ENCODE data around the gene MAP7D1.
A peak's percentile ranks its signal among the peaks of the same experiment; 100 is the strongest.

The MAP7D1 gene

DNA sequence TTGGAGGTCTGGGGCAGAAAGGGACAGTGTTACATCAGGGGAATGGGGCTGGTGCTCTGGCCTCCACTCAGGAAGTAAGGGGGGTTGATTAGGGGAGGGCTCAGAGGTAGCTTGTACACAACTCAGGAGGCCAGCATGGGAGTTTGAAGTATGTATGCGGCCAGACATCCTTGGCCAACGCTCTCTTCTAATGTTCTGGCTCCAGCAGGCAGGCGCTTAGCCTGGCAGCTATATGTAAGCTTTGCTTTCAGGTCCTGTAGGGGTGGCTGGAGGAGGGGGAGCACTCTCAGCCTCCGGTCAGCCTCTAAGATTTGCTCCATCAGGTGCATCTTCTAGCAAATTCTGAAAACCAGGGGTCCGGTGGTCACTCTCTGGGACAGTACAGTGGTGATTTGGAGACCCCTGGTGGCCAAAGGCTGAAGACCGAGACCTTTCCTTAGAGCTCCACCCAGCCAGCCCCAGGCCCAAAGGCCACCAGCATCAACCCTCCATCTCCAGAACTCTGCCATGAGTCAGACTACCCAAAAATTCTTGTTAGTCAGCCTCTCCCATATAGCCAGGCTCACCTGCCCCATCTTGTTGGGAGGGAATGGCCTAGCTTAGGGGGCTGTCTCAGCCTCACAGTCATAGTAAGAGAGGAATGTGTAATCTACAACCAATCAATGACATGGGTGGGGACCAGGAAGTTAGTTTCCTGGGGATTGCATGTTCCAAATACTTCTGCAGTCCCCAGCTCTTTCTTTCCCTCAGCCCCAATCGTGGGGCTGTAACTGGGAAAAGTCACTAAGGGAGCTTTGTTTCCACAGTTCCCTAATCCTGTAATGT, 21.2 kb upstream of the MAP7D1 start:
- H3K4me1 ChIP-seq: no peaks in the 10 kb centered on the region
- in situ Hi-C loops (cut with MboI; ENCODE audit: low sequenced_read_pairs): no loop called here

DNA sequence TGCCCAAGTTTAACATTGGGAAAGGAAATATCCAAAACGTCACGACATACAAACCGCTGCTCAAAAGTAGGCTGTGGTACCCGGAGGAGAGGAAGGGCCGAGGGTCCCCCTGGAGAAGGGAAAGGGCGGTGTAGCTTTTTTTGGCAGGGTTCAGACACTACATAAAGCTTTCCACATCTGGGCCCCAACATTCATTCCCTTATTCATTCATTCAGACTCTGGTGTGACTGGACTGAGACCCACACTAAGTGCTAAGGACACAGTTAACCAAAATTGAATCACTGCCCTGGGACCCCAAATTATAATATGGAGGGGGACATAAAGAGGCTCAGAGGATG, 20.7 kb upstream of the MAP7D1 start:
- DNase-seq (ENCODE audit: low spot score in 2 of 2): no peak
- H3K36me3 ChIP-seq (replicated peaks): peaks cover 30% of the 10 kb centered on the region
- no peaks in the 10 kb centered on the region for H3K27me3 ChIP-seq (ENCODE audit: low read depth)
- no peaks in the 10 kb centered on the region for H3K4me1 ChIP-seq
- no peaks in the 10 kb centered on the region for H3K9me3 ChIP-seq
- in situ Hi-C loops (cut with MboI; ENCODE audit: low sequenced_read_pairs): no loop called here
- H3K4me3 ChIP-seq: no peak overlapping the region

More for the DNA sequence above, 21.2 kb upstream of the MAP7D1 start:
- H3K9me3 ChIP-seq: no peaks in the 10 kb centered on the region
- H3K4me3 ChIP-seq: no peak overlapping the region
- no peaks in the 10 kb centered on the region for H3K27me3 ChIP-seq (ENCODE audit: low read depth)
- DNase-seq (ENCODE audit: low spot score in 2 of 2): peak; percentile 23 to 81
- peaks cover 26% of the 10 kb centered on the region for H3K36me3 ChIP-seq (replicated peaks)

DNA sequence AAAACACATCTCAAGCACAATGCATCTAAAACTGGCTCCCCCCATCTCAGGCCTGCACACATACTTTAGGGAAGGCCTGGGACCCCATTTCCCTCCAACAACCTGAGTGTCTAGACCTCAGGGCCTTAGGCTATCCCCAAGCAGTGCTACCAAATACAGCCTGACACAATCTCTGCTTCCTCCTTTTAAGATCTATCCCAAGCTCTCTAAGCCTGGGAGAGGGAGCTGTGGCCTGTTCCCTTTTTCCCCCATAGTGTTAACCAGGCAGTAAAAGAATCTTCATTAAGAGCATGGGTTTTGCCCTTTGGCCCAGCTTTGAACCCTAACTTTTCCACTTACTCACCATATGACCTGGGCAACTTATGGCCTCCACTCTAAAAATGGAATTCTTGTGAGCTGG, 20.2 kb upstream of the MAP7D1 start:
- in situ Hi-C loops (cut with MboI; ENCODE audit: low sequenced_read_pairs): no loop called here
- Histone ChIP-seq H3K9me3 (no peaks in the 10 kb centered on the region), H3K4me1 (no peaks in the 10 kb centered on the region), H3K36me3 (replicated peaks) (peaks cover 31% of the 10 kb centered on the region), H3K4me3 (no peak overlapping the region), H3K27me3 (ENCODE audit: low read depth) (no peaks in the 10 kb centered on the region)
- no peak for DNase-seq (ENCODE audit: low spot score in 2 of 2)

DNA sequence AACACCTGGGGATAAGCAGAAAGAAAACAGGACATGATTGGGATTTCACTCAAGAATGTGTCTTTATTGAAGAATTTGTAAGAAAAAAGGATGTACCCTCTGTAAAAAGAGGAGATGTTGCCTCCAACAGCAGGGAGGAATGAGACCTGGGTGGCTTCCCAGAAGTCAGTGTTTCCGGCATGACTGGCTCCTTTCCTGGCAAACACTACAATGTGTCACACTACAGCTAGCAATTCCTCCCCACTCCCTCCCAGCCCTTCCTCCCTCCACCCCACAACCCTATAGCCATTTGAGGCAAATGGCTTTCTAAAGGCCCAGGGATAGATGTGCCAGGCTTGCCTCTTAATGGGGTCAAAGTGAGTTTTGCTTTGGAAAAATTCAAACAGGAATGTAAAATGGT, 19.4 kb upstream of the MAP7D1 start:
- H3K36me3 ChIP-seq (replicated peaks): peaks cover 31% of the 10 kb centered on the region
- H3K9me3 ChIP-seq: no peaks in the 10 kb centered on the region
- H3K4me3 ChIP-seq: no peak overlapping the region
- no peaks in the 10 kb centered on the region for H3K4me1 ChIP-seq
- H3K27me3 ChIP-seq (ENCODE audit: low read depth): no peaks in the 10 kb centered on the region
- in situ Hi-C loops (cut with MboI; ENCODE audit: low sequenced_read_pairs): no loop called here
- no peak for DNase-seq (ENCODE audit: low spot score in 2 of 2)

DNA sequence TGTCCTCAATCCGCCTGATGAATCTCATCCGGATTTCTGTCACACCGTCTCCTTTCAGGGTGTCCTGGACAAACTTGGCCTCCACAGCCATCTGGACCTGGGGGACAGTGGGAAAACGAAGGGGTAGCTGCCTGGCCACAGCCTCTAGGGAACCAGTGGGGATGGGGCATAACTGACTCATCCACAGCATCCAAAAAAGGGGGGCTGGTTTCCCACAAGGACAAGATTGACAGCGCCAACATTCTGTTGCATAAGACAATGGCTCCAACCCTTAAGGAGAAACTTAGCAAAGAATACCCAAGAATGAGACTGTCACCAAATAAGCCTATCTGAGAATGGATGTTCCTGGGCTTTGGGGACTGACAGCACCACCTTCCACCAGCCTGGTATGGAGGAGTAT, 18.7 kb upstream of the MAP7D1 start:
- DNase-seq (ENCODE audit: low spot score in 2 of 2): no peak
- no peak overlapping the region for H3K4me3 ChIP-seq
- in situ Hi-C loops (cut with MboI; ENCODE audit: low sequenced_read_pairs): no loop called here

DNA sequence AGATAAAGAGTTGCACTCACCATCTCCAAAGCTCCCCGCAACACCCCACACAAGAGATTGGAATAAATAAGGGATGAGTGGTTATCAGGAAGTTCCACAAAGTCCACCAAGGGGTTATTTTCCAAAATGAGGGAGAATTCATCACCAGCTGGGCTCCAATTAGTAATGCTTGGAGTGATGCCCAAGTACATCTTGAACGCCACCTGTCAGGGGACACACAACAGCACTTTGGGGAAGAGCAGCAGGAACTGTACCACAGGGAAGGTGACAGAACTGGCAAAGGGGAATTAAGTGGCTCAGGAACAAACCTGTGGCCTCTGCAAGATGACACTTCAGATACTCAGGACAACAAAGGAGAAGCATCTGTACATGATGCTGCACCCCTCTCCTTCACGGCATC, 18.2 kb upstream of the MAP7D1 start:
- no peaks in the 10 kb centered on the region for H3K4me1 ChIP-seq
- in situ Hi-C loops (cut with MboI; ENCODE audit: low sequenced_read_pairs): no loop called here
- no peaks in the 10 kb centered on the region for H3K27me3 ChIP-seq (ENCODE audit: low read depth)
- H3K4me3 ChIP-seq: no peak overlapping the region
- peaks cover 31% of the 10 kb centered on the region for H3K36me3 ChIP-seq (replicated peaks)
- H3K9me3 ChIP-seq: no peaks in the 10 kb centered on the region
- no peak for DNase-seq (ENCODE audit: low spot score in 2 of 2)

More for the DNA sequence above, 18.7 kb upstream of the MAP7D1 start:
- Histone ChIP-seq H3K36me3 (replicated peaks) (peaks cover 31% of the 10 kb centered on the region), H3K9me3 (no peaks in the 10 kb centered on the region), H3K27me3 (ENCODE audit: low read depth) (no peaks in the 10 kb centered on the region), H3K4me1 (no peaks in the 10 kb centered on the region)

DNA sequence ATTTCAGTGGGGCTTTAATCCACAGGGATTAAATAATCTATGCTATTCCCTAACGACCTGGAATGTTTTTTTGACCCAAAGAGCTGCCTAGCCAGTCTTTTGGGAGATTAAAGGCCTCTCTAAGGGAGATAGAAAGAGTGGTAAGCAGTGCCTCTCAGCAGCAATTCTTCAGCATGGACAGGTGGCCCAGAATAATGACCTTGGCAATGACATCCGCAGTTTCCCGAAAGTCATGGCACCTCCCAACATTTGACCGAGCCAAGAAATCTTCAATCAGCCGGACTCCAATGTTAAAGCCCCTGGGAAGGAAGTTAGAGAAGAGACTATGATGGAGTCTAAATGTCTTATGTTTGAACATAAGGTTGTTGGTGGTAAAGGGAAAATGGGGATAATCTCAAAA, 16.4 kb upstream of the MAP7D1 start:
- in situ Hi-C loops (cut with MboI; ENCODE audit: low sequenced_read_pairs): no loop called here
- Histone ChIP-seq H3K9me3 (no peaks in the 10 kb centered on the region), H3K4me1 (no peaks in the 10 kb centered on the region), H3K36me3 (replicated peaks) (peaks cover 31% of the 10 kb centered on the region), H3K27me3 (ENCODE audit: low read depth) (no peaks in the 10 kb centered on the region), H3K4me3 (no peak overlapping the region)
- no peak for DNase-seq (ENCODE audit: low spot score in 2 of 2)

DNA sequence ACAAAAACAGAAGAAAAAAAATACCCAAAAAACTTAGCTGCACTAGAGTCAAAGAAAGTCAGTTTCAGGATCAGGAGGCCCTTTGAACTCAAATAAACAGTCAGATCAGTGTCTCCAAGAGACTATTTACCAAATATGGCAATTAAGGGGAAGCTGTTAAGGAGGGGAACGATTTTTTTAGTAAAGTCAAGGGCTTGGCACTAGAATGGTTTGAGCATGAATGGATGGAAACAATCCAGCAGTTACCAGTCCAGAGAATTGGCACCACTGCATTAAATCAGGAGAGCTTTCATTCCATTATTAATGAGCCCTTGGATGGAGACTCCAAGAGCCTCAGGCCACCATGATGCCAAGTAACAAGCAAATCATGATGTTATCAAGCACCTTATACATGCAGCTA, 13.8 kb upstream of the MAP7D1 start:
- Histone ChIP-seq H3K9me3 (no peaks in the 10 kb centered on the region), H3K27me3 (ENCODE audit: low read depth) (no peaks in the 10 kb centered on the region), H3K36me3 (replicated peaks) (peaks cover 24% of the 10 kb centered on the region), H3K4me3 (no peak overlapping the region), H3K4me1 (no peaks in the 10 kb centered on the region)
- in situ Hi-C loops (cut with MboI; ENCODE audit: low sequenced_read_pairs): no loop called here
- no peak for DNase-seq (ENCODE audit: low spot score in 2 of 2)

DNA sequence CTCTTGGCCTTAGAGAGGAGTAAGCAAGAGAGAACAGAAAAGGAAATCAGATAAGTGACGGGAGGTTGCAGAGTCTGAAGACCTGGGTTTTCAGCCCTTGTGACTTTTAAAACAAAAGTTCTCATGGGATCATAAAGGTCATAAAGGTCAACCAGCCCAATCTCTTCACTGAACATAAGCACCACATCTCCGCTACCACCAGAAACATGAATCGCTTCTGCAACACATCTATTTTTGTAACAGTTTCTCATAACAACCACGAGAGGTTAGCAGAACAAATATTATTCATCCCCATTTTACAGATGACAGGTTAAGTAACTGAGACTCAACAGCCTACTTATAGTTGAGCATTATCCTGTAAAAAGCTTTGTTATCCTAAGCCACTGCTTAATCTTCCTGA, 12.5 kb upstream of the MAP7D1 start:
- H3K4me1 ChIP-seq: no peaks in the 10 kb centered on the region
- no peaks in the 10 kb centered on the region for H3K27me3 ChIP-seq (ENCODE audit: low read depth)
- no peaks in the 10 kb centered on the region for H3K9me3 ChIP-seq
- no peak overlapping the region for H3K4me3 ChIP-seq
- in situ Hi-C loops (cut with MboI; ENCODE audit: low sequenced_read_pairs): no loop called here
- H3K36me3 ChIP-seq (replicated peaks): peaks cover 15% of the 10 kb centered on the region
- DNase-seq (ENCODE audit: low spot score in 2 of 2): no peak

DNA sequence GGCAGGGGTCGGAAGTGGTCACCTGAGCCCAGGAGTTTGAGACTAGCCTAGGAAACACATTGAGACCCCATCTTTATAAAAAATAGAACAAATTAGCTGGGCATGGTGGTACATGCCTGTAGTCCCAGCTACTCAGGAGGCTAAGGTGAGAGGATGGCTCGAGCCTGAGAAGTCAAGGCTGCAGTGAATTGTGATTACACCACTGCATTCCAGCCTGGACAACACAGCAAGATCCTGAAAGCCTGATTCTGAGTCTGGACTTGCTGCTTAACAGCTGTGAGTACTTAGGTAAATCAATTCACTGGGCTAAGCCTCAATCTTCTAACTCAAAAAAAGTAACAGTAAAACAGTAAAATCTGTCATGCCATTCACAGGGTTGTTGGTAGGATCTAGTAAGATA, 11.5 kb upstream of the MAP7D1 start:
- H3K4me1 ChIP-seq: no peaks in the 10 kb centered on the region
- H3K9me3 ChIP-seq: no peaks in the 10 kb centered on the region
- no peak for DNase-seq (ENCODE audit: low spot score in 2 of 2)
- H3K27me3 ChIP-seq (ENCODE audit: low read depth): no peaks in the 10 kb centered on the region
- H3K4me3 ChIP-seq: no peak overlapping the region
- in situ Hi-C loops (cut with MboI; ENCODE audit: low sequenced_read_pairs): no loop called here
- H3K36me3 ChIP-seq (replicated peaks): peaks cover 11% of the 10 kb centered on the region; the same call in 1 of the 2 replicates

DNA sequence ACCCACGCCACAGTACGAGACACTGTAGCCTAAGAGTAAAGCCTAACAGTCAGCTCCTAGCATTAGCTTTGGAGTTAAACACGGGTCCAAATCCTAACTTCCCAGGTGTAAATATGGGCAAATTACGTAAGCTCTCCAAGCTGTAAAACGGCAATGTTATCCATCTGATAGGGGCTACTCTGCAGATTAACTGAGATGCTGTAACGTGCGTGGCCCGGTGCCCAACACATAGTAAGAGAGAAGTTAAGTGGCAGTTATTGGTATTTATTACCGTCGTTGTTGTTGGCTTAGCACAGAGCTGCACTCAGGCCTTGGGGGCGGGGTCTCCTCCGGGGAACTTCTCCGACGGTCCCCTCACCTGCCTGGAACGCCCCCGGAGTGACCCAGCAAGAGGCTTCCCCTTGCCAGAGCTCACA, 7.1 kb upstream of the MAP7D1 start:
- peak overlapping the region; percentile 58 for H3K4me3 ChIP-seq
- DNase-seq (ENCODE audit: low spot score in 2 of 2): no peak
- in situ Hi-C loops (cut with MboI; ENCODE audit: low sequenced_read_pairs): no loop called here
- no peaks in the 10 kb centered on the region for H3K9me3 ChIP-seq
- H3K4me1 ChIP-seq: peaks cover 18% of the 10 kb centered on the region
- no peaks in the 10 kb centered on the region for H3K27me3 ChIP-seq (ENCODE audit: low read depth)
- 0 out of 2 replicates have a peak, but pooled peaks cover 2% of the 10 kb centered on the region for H3K36me3 ChIP-seq (replicated peaks)

DNA sequence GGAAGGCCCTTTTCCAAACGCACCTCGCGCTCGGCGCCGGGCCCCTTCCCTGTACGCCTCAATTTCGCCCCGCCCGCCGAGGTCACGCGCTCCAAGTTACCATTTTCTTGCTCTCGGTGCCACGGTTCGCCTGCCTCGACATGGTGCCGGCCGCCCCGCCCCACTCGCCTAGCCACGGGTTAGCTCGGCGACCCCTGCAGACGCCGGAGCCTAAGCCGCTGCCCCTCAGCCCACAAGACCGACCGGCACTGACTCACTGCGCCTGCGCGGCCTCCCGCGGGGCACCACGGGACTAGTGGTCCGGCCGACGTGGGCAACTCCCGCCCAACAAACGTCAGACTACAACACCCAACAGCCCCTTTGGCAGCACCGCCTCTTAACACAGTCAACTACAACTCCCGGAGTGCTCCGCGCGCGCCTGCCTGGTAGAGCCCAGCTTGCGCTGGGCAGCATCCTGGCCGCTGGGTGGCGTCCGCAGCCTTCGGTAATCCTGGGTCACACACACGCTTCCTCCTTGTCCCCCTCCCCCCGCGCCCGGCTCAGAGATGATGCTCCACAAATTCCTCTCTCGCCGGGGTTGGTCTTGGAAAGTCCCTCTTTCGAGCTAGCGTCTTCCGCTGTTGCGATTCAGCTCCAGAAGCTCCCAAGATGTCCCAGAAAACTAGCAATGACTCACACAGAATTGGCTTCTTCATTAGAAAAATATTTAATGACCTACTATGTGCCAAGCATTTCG, 6.6 kb upstream of the MAP7D1 start, which contains the start of gene TRAPPC3:
Gene TRAPPC3 (minus strand): TSS at position 250 of the 736 bp plus-strand sequence. CDS start 108 bp downstream, at position 142.
- no peaks in the 10 kb centered on the region for H3K9me3 ChIP-seq
- peak within 1 kb of the TSS; percentile 58 for H3K4me3 ChIP-seq
- peaks cover 18% of the 10 kb centered on the region for H3K4me1 ChIP-seq
- H3K36me3 ChIP-seq (replicated peaks): 0 out of 2 replicates have a peak, but pooled peaks cover 2% of the 10 kb centered on the region
- DNase-seq (ENCODE audit: low spot score in 2 of 2): peak; percentile 100
- in situ Hi-C loops (cut with MboI; ENCODE audit: low sequenced_read_pairs): no loop called here
- no peaks in the 10 kb centered on the region for H3K27me3 ChIP-seq (ENCODE audit: low read depth)

DNA sequence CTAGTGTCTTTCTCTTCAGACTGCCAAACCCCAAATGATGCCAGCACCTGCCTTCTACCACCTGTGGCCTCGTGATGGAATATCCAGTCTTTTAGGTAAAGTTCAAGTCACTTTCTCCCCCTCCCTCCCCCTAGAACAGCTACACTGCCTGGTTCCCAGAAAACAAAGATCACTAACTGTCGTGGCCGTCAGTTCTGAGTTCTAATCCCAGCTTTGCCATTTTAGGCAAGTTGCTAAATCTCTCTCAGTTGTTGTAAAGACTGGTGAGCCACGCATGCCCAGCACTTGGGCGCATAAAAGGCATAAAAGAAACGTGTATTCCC, 6.0 kb upstream of the MAP7D1 start:
- no peak for DNase-seq (ENCODE audit: low spot score in 2 of 2)

More for the DNA sequence above, 6.0 kb upstream of the MAP7D1 start:
- H3K4me1 ChIP-seq: peaks cover 18% of the 10 kb centered on the region
- 0 out of 2 replicates have a peak, but pooled peaks cover 2% of the 10 kb centered on the region for H3K36me3 ChIP-seq (replicated peaks)
- in situ Hi-C loops (cut with MboI; ENCODE audit: low sequenced_read_pairs): loop anchor here (5.0 kb wide), 1 partner anchor 137 kb away; no protein-coding TSS in a partner anchor
- no peaks in the 10 kb centered on the region for H3K9me3 ChIP-seq
- peak overlapping the region; percentile 5 for H3K4me3 ChIP-seq
- no peaks in the 10 kb centered on the region for H3K27me3 ChIP-seq (ENCODE audit: low read depth)
